Omental fat pad (tissue), 4 donors: Measurements from ENCODE around the gene TOP3B. TPM values are rescaled to one million over a fixed set of nuclear protein-coding genes. Genes with fewer than 3 reads are reported as not detected.

Experiments
- ATAC-seq: fragments of 150-250 bp; one replicate; pipeline ENCODE4 v1.9.1; 2016; ENCODE audit warnings: mild to moderate bottlenecking, moderate library complexity; ENCODE audit not compliant: low FRiP score
- DNase-seq: peaks from one replicate; pipeline ENCODE4 v3.0.0-alpha.2; 2019; ENCODE audit warnings: low spot score
- total RNA-seq, 4 donors: library from RNA; depleted of rRNA; stranded (reverse); fragments of >200 nt; gene quantifications; one replicate each; pipeline ENCODE4 v1.1.0, GENCODE V29; 2016
- TF ChIP-seq, protein P1 (sequence below), 3 donors: fragments of 450-650 bp; IDR thresholded peaks; one replicate each; pipeline ENCODE4 v1.5.1; 2016 to 2017; ENCODE audit warnings: antibody characterized with exemption in 3 of 3, mild to moderate bottlenecking in 3 of 3, moderate library complexity in 2 of 3

TOP3B gene, protein sequence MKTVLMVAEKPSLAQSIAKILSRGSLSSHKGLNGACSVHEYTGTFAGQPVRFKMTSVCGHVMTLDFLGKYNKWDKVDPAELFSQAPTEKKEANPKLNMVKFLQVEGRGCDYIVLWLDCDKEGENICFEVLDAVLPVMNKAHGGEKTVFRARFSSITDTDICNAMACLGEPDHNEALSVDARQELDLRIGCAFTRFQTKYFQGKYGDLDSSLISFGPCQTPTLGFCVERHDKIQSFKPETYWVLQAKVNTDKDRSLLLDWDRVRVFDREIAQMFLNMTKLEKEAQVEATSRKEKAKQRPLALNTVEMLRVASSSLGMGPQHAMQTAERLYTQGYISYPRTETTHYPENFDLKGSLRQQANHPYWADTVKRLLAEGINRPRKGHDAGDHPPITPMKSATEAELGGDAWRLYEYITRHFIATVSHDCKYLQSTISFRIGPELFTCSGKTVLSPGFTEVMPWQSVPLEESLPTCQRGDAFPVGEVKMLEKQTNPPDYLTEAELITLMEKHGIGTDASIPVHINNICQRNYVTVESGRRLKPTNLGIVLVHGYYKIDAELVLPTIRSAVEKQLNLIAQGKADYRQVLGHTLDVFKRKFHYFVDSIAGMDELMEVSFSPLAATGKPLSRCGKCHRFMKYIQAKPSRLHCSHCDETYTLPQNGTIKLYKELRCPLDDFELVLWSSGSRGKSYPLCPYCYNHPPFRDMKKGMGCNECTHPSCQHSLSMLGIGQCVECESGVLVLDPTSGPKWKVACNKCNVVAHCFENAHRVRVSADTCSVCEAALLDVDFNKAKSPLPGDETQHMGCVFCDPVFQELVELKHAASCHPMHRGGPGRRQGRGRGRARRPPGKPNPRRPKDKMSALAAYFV
- total RNA-seq, result 10 to 100 TPM; 17.5 to 45.4 (median 21.3) TPM

DNA sequence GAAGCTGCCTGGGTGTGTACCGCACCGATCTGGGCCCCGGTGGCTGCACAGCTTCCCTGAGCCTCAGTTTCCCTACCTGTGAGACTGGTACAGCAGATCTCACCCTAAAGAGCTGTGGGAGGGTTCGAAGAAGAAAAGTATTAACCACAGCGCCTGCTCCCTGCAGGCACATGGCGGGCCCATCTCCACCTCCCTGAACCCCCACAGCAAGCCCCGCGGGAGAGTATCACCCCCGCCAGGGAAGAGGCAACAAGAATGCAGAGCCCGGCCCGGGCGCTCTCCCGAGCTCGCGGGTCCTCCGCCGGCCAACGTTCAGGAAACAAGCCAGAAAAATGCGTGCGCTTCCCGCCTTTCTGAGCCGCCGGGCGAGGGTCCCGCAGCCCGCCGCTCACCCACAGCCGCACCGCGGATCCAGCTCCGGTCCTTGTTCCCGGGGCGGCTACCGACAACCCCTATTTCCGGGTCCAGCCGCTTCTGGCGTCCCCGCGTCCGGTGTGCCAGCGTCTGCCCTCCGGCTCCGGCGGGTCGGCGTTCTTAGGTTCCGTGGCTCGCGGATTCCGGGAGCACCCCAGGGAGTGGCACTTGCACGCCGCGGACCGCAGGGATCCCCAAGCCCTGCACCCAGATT lies at the start of gene TOP3B:
TSS of gene TOP3B (minus strand) at position 450 of the 628 bp plus-strand sequence. CDS start 7,078 bp downstream, outside the sequence.
- TF ChIP-seq, protein P1, sequence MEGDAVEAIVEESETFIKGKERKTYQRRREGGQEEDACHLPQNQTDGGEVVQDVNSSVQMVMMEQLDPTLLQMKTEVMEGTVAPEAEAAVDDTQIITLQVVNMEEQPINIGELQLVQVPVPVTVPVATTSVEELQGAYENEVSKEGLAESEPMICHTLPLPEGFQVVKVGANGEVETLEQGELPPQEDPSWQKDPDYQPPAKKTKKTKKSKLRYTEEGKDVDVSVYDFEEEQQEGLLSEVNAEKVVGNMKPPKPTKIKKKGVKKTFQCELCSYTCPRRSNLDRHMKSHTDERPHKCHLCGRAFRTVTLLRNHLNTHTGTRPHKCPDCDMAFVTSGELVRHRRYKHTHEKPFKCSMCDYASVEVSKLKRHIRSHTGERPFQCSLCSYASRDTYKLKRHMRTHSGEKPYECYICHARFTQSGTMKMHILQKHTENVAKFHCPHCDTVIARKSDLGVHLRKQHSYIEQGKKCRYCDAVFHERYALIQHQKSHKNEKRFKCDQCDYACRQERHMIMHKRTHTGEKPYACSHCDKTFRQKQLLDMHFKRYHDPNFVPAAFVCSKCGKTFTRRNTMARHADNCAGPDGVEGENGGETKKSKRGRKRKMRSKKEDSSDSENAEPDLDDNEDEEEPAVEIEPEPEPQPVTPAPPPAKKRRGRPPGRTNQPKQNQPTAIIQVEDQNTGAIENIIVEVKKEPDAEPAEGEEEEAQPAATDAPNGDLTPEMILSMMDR (IDR thresholded peaks at IDR 0.05), result no peak
- peak; percentile 50 for DNase-seq
- peak; percentile 85 for ATAC-seq

DNA sequence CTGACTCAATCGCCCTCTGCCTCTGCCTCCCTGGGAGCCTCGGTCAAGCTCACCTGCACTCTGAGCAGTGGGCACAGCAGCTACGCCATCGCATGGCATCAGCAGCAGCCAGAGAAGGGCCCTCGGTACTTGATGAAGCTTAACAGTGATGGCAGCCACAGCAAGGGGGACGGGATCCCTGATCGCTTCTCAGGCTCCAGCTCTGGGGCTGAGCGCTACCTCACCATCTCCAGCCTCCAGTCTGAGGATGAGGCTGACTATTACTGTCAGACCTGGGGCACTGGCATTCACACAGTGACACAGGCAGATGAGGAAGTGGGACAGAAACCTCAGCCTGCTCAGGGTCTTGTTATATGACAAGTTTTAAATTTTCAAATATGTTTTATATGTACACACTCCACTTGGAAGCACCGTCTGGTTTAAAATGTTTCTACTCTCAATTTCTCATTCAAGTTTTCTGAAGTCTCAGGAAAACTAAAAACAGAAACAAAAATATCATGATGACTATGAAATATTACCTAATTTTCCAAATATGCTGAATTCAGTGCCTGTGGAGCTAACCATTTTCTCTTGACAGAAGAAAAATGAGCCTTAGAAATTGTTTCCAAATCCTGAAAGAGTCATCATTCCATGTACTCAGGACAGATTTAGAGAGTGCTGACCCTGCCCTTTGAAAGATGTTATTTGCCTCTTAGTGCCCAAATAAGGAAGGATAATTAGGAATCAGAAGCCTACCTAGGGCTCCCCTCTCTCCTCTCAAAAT lies 48.8 kb upstream of the TOP3B start:
- DNase-seq (no peak), ATAC-seq (peak; percentile 33)
- TF ChIP-seq, protein P1 (IDR thresholded peaks at IDR 0.05), result no peak

DNA sequence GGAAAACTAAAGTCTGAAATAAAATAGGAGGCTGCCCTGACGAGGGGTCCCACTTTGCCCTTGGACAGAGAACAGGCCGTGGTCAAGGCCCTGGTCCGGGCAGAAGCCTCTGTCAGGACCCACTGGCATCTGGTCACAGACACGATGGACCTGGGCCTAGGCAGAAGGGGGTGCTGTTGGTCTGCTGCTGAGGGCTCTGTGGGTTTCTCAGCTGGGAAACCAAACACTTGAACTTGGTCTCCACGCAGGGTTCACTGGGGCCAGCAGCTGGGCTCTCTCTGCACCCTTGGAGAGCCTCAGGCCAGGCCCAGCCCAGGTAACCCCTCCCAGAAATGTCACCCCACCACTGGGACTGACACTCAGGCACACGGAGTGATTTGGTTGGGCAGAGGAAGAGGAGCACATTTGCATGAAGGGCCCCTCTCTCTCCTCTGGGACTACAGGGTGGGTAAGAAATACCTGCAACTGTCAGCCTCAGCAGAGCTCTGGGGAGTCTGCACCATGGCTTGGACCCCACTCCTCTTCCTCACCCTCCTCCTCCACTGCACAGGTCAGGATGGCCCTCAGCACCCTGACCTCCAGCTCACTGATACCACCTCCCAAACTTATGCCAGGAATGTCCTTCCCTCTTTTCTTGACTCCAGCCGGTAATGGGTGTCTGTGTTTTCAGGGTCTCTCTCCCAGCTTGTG lies 48.1 kb upstream of the TOP3B start:
- DNase-seq, result no peak
- no peak for ATAC-seq
- TF ChIP-seq, protein P1 (IDR thresholded peaks at IDR 0.05), result no peak

DNA sequence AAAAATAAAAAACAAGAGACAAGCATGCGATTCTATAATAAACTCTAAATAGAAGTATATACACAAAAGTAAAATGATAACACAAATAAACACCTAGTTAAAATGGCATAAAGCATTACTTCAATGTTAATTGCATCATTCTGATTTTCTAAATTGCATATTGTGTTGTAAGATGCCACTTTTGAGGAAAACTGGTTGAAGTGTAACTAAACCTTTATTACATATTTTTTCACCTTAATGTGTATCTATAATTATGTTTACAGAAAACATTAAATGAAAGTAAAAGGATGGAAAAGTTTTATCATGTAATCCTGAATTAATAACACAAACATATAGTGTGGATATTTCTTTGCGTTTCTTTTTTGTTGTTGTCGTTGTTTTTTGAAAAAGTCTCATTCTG lies 45.4 kb upstream of the TOP3B start:
- ATAC-seq (no peak), DNase-seq (no peak)
- TF ChIP-seq, protein P1 (IDR thresholded peaks at IDR 0.05), result no peak

DNA sequence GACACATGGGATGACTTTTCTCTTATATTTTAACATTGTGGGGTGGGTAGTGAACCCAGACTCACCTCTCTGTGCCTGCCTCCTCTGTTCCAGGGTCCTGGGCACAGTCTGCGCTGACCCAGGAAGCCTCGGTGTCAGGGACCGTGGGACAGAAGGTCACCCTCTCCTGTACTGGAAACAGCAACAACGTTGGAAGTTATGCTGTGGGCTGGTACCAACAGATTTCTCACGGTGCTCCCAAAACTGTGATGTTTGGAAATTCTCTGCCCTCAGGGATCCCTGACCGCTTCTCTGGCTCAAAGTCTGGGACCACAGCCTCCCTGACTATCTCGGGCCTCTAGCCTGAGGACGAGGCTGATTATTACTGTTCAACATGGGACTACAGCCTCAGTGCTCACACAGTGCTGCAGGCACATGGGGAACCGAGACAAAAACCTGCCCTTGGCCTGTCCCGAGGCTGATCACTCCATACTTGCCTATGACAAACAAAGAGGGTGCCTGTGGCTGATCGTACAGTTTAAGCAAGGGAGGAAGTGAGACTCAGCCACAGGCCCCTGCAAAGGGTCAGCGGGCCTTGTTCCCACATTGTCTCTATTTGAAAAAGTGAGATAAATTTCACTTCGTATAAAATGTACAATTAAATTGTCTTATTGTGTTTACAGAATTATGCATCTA lies 43.7 kb upstream of the TOP3B start:
- DNase-seq, result no peak
- TF ChIP-seq, protein P1 (IDR thresholded peaks at IDR 0.05), result no peak
- ATAC-seq, result no peak
